Endothelial cell (in vitro differentiated cells): ENCODE measurements around the gene ATP2B2. TPM values are rescaled to one million over a fixed set of nuclear protein-coding genes. Genes with fewer than 3 reads are reported as not detected.

Source experiments
- DNase-seq: peaks from one replicate; pipeline ENCODE4 v3.0.0; 2021; ENCODE audit warnings: low spot score
- H3K27ac Mint-ChIP-seq: one replicate; pipeline ENCODE4 v1.8.0; 2021; ENCODE audit warnings: mixed read lengths, inconsistent platforms; ENCODE audit not compliant: unreplicated experiment
- H3K27me3 Mint-ChIP-seq: one replicate; pipeline ENCODE4 v1.8.0; 2021; ENCODE audit warnings: mild to moderate bottlenecking, moderate library complexity, mixed read lengths, inconsistent platforms; ENCODE audit not compliant: unreplicated experiment
- H3K36me3 Mint-ChIP-seq: one replicate; pipeline ENCODE4 v1.8.0; 2021; ENCODE audit warnings: mild to moderate bottlenecking, low read depth, mixed read lengths, inconsistent platforms; ENCODE audit not compliant: unreplicated experiment
- H3K4me1 Mint-ChIP-seq: one replicate; pipeline ENCODE4 v1.8.0; 2021; ENCODE audit warnings: mild to moderate bottlenecking, mixed read lengths, inconsistent platforms; ENCODE audit not compliant: unreplicated experiment
- H3K4me3 Mint-ChIP-seq: one replicate; pipeline ENCODE4 v1.8.0; 2021; ENCODE audit warnings: mild to moderate bottlenecking, mixed read lengths, inconsistent platforms; ENCODE audit not compliant: unreplicated experiment
- H3K9me3 Mint-ChIP-seq: one replicate; pipeline ENCODE4 v1.8.0; 2021; ENCODE audit warnings: mixed read lengths, inconsistent platforms; ENCODE audit not compliant: unreplicated experiment
- total RNA-seq: library from RNA; stranded (reverse); fragmentation: NEBNext Ultra II Directional; extraction: Animal tissue kit (Norgen Biotek cat#: 25700); gene quantifications from one replicate; pipeline ENCODE4 v1.2.1, GENCODE V29; 2021; ENCODE audit not compliant: unreplicated experiment
- TF ChIP-seq, protein P1 (sequence below): fragments of 200-600 bp; sonication (generic); IDR thresholded peaks from one replicate; pipeline ENCODE4 v1.5.0; 2021; ENCODE audit warnings: antibody characterized with exemption; ENCODE audit not compliant: unreplicated experiment

ATP2B2 gene
- total RNA-seq, 1 donor from 2014 or later = 1.7 TPM

DNA sequence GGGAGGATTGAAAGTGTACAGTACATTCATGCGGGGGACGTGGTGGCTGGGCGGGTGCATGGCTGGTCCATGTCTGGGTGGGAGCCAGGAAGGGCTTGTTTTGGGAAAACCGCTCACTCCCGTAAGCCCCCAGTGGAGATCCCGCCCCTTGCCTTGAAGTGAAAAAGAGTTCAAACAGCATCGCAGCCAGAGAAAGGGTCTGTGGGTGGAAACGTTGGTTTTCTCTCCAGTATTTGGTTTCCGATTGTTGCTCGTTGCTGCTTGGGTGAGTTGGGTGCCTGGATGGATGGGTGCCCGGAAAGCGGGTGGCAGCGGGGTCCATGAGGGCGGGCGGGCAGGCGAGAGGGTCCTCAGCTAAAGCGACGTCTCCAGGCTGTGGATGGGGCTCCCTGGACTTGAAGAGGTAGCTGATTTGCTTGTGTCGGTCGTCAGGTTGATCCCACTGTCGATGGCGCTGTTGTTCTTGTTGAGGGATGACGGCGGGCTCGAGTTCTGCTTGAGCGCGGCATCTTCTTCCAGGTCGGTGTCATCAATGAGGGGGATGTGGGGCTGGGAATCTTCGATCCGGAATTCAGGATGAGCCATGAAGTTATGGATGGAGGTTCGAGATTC, 176.8 kb downstream of the ATP2B2 start:
- Mint-ChIP-seq H3K4me3 (no peak overlapping the region), H3K27ac (peak overlapping the region; percentile 72), H3K4me1 (peaks cover 26% of the 10 kb centered on the region), H3K36me3 (peaks cover 4% of the 10 kb centered on the region), H3K27me3 (peaks cover 12% of the 10 kb centered on the region), H3K9me3 (no peaks in the 10 kb centered on the region)
- DNase-seq = no peak
- TF ChIP-seq, protein P1, sequence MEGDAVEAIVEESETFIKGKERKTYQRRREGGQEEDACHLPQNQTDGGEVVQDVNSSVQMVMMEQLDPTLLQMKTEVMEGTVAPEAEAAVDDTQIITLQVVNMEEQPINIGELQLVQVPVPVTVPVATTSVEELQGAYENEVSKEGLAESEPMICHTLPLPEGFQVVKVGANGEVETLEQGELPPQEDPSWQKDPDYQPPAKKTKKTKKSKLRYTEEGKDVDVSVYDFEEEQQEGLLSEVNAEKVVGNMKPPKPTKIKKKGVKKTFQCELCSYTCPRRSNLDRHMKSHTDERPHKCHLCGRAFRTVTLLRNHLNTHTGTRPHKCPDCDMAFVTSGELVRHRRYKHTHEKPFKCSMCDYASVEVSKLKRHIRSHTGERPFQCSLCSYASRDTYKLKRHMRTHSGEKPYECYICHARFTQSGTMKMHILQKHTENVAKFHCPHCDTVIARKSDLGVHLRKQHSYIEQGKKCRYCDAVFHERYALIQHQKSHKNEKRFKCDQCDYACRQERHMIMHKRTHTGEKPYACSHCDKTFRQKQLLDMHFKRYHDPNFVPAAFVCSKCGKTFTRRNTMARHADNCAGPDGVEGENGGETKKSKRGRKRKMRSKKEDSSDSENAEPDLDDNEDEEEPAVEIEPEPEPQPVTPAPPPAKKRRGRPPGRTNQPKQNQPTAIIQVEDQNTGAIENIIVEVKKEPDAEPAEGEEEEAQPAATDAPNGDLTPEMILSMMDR = no peak

DNA sequence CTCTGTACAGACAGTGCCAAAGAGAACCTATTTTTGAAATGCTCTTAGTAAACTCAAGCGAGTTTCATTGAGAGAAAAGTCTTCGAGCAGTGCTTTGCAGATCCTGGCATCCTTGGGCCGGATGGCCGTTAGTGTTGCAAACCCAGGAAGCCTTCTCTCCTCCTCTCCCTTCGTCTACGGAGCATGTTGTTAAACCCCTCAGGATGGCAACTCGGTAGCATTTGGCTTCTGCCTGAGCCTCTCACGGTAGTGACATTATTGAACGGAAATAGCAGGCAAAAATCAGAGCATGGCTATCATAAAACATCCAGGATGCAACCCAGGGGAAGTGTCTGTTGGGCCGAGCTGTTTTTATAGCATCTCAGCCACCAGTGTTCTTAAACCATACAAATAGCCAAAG, 177.8 kb downstream of the ATP2B2 start:
- Mint-ChIP-seq H3K4me1 (peaks cover 31% of the 10 kb centered on the region), H3K4me3 (no peak overlapping the region), H3K27me3 (peaks cover 12% of the 10 kb centered on the region), H3K36me3 (peaks cover 4% of the 10 kb centered on the region), H3K9me3 (no peaks in the 10 kb centered on the region), H3K27ac (no peak overlapping the region)
- no peak for DNase-seq
- TF ChIP-seq, protein P1 = no peak

DNA sequence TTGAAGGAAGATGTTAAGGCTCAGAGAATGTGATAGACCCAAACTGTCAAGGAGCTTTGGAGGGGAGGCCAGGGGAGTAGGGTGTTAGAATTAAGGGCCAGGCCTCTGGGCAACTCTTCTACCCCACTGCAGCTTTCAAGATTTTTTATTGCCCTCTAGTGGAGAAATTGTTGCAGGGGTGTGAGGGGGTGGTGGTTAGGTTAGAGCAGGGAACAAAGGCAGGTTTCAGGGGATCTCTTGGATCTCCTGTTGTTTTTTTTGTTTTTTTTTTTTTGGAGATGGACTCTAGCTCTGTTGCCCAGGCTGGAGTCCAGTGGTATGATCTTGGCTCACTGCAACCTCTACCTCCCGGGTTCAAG, 183.1 kb downstream of the ATP2B2 start:
- Mint-ChIP-seq H3K4me3 (no peak overlapping the region), H3K4me1 (peaks cover 58% of the 10 kb centered on the region), H3K36me3 (peaks cover 23% of the 10 kb centered on the region), H3K27ac (peak overlapping the region; percentile 72), H3K27me3 (peaks cover 16% of the 10 kb centered on the region), H3K9me3 (no peaks in the 10 kb centered on the region)
- no peak for DNase-seq
- TF ChIP-seq, protein P1 = peak; percentile 49

DNA sequence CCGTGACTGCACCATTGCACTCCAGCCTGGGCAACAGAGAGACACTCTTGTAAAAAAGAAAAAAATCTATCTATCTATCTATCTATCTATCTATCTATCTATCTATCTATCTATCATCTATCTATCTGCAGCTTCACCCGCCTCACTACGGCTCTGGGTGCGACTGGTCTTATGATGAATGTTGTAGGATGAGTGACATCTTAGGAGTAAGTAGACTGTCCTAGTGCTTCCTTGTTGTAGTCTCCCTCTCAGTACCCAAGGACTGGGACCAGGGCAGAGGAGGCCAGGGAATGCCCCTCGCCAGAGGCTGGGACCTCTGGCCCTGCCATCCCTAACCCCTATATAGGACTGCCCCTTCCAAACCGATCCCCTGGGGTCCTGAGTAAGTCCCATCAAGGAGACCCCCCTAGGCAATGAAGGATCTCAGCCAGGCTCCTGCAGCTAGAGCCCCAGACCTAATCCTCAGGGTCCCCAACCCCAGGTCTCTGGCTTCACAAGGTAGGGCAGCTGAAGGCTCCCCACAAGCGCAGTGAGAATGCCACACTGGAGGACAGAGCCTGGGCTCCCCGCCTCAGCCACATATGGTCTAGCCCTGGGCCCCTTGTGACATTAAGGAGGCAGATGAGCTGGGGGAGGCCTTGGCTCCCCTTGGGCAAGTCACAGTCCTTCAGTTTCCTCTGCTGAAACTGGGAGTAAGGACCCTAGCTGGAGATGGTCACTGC, 183.6 kb downstream of the ATP2B2 start:
- Mint-ChIP-seq H3K9me3 (no peaks in the 10 kb centered on the region), H3K36me3 (peaks cover 26% of the 10 kb centered on the region), H3K27me3 (peaks cover 14% of the 10 kb centered on the region), H3K27ac (peak overlapping the region; percentile 72), H3K4me1 (peaks cover 61% of the 10 kb centered on the region), H3K4me3 (peak overlapping the region; percentile 85)
- DNase-seq = no peak
- TF ChIP-seq, protein P1 = no peak

DNA sequence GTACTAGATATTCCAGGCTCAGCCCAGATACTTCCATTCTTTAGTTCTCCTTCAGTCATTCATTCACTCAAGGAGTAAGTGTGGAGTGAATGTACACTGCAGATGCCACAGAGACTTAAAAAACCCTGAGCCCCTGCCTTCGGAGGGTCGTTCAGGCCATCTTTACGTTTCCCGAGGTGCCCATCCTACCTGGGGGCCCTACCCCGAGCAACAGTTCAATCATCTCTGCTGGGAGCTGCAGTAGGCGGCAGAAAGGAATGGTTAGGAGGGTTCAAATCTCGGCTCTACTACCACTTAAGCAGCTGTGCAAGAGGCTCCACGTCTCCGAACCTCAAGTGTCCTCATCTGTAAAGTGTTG, 185.1 kb downstream of the ATP2B2 start:
- Mint-ChIP-seq H3K4me1 (peaks cover 68% of the 10 kb centered on the region), H3K4me3 (peak overlapping the region; percentile 99), H3K27ac (peak overlapping the region; percentile 95), H3K36me3 (peaks cover 35% of the 10 kb centered on the region), H3K9me3 (no peaks in the 10 kb centered on the region), H3K27me3 (peaks cover 12% of the 10 kb centered on the region)
- DNase-seq = no peak
- TF ChIP-seq, protein P1 = no peak
